OCI-LY7 (cell line): ENCODE measurements around the gene FAM156A.

ENCODE experiments used
- CTCF ChIP-seq: fragments of 200-600 bp; sonication (generic); conservative IDR thresholded peaks from 2 replicates; pipeline ENCODE4 v1.5.1; 2014; ENCODE audit warnings: mild to moderate bottlenecking, antibody characterized with exemption, low read length, moderate library complexity, mixed read lengths
- EZH2phosphoT487 ChIP-seq: fragments of 200-600 bp; sonication (generic); IDR thresholded peaks from 2 replicates; pipeline ENCODE4 v1.6.1; 2018; ENCODE audit warnings: low read depth, borderline replicate concordance, mild to moderate bottlenecking, mixed run types, antibody characterized with exemption, low read length, moderate library complexity, mixed read lengths

DNA sequence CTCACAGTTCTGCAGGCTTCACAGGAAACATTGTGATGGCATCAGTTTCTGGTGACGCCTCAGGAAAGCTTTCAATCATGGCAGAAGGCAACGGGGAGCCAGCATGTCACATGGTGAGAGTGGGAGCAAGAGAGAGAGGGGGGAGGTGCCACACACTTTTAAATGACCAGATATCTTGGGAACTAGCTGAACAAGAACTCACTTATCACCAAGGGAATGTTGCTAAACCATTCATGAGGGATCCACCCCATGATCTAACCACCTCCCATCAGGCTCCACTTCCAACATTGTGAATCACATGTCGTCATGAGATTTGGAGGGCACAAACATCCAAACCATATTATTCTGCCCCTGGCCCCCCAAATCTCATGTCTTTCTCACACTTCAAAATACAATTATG is 47.0 kb upstream of the FAM156A start:
- TF ChIP-seq CTCF (no peak), EZH2phosphoT487 (no peak)
